NCI-H1436 (cell line): ENCODE results near the gene POLN.

Source experiments
- DNase-seq: peaks from one replicate; lab custom pipeline; 2025; lab: John Stamatoyannopoulos, UW

The POLN gene

GRCh38 chr4:2262145-2262943, 20.4 kb upstream of the POLN start:
- peak; percentile 93 for DNase-seq

- DNase-seq = no peak
Observed at GRCh38 chr4:2261853-2262144, 19.9 kb upstream of the POLN start, which contains the start of gene MXD4. TSS of gene MXD4 (minus strand) at chr4:2262109. CDS start at chr4:2261980, 129 bp downstream.

DNA sequence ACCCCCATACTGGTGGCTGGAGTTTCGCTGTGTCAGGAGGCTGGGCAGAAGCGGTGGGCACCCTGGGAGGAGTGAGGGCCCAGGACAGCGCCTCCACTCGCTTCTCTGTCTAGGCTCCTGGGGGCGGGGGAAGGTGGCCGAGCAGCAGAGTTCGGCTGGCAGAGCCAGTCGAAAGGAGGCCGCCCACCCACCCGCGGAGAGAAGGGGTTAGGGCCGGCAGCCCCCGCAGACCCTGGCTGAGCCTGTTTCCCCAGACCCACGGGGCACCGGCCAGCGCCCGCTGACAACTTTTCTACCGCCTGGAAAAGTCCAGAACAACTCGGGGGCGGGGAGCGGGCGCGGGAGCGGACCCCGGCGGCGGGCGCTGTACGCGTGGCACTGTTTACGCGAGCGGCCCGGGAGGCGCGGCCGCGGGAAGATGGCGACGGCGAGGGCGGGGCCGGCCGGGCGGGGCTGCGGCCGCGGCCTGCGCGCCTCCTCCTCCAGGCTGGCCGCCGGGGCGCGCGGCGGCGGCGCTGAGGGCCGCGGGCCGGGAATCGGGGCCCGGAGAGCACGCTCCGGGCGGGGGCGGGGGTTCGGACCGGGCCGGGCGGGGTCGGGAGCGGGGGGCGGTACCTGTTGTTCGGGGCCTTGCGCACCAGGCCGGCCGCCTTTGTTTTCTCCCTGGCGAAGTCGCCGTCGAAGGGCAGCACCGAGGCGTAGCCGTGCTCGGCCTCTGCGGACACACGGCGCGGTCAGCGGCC, 19.4 kb upstream of the POLN start:
- no peak for DNase-seq

- no peak for DNase-seq
Observed at GRCh38 chr4:2260344-2261109, 18.6 kb upstream of the POLN start.

DNA sequence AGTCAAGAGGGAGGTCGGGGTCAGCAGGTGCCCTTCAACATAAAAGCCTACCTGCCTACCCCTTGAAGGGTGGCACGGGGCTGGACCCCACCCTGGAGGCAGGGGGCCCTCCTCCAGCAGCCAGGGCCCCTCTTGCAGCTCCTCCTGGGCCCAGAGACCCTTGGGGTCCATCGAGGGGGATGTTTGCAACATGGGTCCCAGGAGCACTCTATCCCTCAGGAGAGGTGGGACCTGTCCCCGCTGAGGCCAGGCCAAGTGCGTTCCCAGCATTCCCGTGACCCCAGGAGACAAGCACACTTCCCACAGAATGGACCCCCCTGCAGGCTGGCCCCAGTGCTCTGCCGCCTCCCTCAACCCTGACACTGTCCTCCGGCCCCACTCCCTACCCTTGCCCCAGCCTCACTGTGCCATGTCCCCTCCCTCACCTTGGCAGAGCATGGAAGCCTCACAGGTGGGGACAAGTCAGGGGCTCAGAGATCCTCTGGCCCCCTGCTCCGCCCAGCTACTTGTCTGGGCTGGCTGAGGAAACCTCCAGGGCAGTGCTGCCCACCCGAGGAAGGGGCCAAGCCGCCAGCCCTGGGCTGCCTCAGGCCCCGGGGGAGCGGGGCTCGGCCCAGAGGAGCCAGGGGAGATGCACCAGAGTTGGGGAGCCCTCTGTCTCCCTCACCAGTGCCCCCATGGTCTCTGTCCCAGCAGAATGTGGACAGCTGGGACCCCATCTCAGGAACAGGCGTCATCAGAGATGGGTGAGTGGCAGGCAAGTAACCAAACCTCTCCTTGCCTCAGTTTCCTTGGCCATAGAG, 17.8 kb upstream of the POLN start:
- DNase-seq = no peak

- no peak for DNase-seq
Observed at GRCh38 chr4:2259036-2259540, 17.2 kb upstream of the POLN start.

DNA sequence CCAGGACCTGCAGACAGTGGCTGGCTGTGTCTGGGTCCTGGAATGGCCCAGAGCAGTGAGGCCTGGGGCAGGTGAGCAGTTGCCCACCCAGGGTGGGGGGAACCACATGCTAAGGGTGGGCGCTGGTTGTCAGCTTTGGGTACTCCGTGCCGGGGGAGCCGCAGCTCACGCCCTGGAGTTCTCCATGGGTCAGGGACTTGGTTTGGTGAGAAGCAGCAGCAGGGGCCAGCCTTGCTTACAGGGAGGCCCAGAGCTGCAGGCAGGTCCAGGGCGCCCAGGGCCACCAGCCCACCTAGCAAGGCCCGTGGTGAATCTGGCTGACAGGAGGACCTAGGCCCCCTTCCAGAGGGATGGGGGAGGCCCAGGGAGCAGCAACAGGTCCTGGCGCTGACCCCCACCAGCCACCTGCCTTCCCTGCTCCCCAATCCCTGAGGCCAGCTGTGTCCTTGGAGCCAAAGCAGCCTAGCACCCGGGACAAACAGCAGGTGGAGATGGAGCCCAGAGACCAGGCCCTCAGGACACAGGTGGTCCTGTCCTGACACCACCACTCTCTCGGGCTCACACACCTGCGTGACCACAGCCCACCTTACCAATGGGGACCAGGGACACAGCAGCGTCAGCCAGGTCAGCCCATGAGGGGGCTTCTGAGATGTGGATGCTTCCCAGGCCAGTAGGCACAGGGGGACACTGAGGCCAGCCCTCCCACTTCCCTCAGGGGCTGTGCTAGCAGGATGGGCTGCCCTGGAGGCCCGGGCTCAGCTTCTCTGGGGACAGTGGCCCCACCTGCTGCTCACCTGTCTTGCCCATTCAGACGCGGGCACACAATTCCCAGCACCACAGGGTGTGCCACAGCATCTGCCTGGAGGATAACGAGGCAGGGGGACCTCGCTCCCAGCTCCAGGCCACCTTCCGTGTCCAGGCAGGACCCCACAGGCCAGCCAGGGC, 16.4 kb upstream of the POLN start:
- no peak for DNase-seq

DNA sequence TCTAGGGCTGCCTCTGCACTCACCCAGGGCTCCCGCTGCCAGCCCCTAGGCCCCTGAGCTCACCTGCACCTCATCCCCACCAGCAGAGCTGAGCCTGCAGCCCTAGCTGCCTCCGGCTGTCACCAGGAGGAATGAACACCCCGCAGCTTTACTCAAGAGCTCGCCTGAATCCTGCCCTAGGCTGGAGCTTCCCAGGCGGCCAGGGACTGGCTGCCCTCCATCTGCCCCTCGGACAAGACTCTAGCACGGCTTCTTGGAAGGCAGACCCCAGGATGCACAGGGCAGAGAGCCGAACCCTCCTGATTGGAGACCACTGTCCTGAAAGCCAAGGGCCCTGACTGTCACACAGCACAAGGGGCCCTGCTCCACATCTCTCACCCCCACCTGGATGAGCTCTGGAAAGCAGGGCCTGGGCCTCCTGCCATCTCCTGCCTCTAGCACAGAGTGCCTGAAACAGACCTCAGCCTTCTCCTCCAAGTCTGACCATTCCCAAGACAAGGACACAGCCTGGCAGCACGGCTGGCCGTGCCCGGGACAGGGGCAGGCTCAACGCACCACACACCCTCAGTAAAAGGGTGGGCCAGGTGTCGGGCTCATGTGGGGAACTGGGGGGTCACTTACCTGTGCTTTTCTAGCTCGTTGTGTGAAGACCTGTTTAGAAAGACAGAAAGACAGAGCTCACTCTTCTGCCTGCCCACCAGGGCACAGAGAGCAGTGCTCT, 15.6 kb upstream of the POLN start:
- no peak for DNase-seq

GRCh38 chr4:2256781-2257191, 14.9 kb upstream of the POLN start:
- no peak for DNase-seq

GRCh38 chr4:2256156-2256731, 14.3 kb upstream of the POLN start:
- DNase-seq = no peak

GRCh38 chr4:2255501-2256155, 13.7 kb upstream of the POLN start:
- no peak for DNase-seq

DNA sequence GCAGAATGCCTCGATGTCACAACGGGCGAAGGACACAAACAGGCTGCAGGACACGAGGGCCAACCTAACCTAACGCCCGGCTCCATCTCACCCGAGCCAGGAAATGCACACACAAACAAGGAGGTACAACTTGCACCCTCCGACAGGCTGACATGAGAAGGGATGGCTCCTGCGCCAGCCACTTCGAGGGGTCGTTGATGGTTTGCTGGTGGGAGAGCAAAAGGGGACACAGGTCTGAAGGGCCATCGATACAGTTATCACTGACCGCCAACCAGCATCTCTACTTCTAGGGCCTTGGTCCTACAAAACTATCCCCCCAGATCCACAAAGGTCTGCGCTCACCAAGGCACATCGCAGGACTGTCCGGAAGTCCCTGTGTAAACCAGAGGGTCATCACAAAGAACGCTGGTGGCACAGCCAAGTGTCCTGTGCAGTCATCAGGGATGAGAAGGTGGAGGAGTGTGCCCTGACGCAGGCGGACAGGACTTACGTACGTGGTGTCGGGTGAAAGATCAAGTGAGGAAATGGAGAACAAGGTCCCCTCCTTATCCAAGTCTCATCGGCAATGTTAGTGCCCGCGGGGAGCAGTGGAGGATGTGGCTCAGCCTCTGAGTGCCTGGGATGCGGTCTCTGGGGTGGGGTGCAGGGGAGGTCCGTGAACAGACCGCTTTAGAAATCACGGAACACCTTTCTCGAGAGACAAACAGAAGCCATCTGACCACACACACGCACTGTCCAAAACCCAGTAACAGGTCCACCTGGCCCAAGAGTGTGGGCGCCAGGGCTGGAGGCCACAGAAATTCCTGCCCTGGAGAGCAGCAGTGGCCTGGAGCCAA, 13.0 kb upstream of the POLN start:
- no peak for DNase-seq

GRCh38 chr4:2253160-2254084, 11.5 kb upstream of the POLN start:
- DNase-seq = no peak

DNA sequence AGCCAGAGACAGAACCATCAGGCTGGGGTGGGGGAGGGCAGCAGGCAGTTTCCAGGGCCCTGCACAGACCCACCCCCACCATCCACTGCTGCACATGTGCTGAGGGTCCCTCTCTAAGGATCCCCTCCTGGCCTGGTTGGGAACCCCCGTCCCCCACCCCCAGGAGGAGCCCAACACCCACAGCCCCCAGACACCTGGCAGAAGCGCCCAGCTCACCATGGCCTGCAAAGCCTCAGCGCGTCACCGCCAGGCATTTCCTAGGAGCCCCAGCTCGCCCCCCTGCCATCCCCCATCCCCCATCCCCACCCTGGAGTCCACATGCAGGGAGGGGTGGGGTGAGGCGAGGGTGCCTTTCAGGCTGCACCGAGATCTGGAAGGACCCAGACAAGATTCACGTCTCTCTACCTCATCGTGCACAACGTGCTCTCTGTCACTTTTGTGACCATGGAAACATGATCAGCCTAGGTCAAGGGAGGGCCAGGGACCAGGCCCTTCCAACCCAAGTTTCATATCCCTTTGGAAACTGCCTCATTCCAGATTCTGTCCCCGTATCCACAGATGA, 10.7 kb upstream of the POLN start:
- no peak for DNase-seq

GRCh38 chr4:2251795-2252529, 10.0 kb upstream of the POLN start:
- DNase-seq = no peak
